HG02798 (cell line): ENCODE measurements around the gene HSD17B14.
"Not testable (repeated sequence)": the region's sequence is repeated elsewhere in the genome, so short reads cannot be mapped to it uniquely, and the experiment has no call there.

Experiments
- ATAC-seq: cut with Tn5 transposase; IDR thresholded peaks from one replicate; pipeline ENCODE4 v1.9.1; 2021; ENCODE audit warnings: mild to moderate bottlenecking; ENCODE audit not compliant: unreplicated experiment, poor library complexity

Gene HSD17B14

DNA sequence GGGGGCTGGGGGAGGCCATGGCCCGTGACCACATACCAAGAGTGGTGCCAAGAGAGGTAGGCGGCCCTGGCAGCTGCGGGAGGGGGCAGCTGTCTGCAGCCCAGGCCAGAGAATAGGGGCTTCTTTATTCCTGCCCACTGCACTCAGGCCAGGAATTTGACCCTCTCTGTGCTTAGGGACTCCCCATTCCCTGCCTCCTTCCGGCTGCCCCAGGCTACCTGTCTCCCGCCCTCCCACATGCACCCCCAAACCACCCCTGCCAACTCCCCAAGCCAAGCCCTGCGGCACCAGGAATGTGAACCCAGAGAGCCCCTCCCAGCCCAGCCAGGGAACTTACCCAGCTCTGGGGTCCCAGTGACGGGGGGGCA is 31.4 kb upstream of the HSD17B14 start:
- no peak for ATAC-seq

DNA sequence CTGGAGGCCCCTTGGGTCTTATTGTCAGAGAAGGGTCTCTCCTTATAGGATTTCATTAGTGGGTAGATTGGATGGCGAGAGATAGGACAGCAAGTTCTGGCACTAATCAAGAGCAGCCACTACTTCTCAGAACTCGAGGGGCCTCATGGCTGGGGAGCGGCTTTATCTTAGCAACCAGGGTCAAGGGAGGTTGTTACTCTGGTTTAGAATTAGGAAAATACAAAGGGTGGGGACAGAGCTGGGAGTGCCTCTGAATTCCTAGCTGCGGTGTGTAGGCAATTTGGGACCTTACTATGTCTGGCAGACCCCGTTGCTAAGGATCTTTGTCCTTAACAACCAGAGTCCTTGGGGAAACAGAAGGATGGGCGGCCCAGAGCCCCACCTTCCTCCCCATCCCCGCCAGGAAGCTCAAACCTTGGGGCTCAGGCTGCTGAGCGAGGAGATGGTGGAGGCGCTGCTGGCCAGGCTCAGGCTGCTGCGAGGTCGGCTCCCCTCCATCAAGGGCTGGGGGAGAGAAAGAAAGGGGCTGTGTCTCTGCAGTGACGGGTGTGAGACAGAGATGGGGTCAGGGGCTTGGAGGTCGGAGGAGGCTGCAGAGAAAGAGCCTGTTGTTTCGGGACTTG is 30.9 kb upstream of the HSD17B14 start:
- ATAC-seq: no peak

DNA sequence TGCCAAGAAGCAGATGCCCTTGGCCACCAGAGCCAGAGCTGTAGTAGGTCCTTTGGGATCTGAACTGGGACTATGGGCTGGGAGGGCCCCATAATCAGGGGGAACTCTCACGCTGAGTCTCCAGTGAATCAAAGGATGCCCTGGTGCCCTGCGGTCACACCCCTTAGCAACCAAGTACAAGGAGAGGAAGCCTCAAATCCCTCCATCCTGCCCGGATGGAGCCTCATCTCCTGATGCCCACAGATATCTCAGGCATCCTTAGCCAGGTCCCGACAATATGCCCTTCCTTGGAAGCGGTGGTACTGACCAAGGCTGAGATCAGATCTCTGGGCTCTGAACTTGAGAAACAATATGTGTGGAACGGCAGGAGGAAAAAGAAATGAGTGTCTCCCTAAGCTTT is 30.4 kb upstream of the HSD17B14 start:
- no peak for ATAC-seq

- no peak for ATAC-seq
Observed at GRCh38 chr19:48862827-48863226, 26.5 kb upstream of the HSD17B14 start.

GRCh38 chr19:48861313-48861712 is 25.0 kb upstream of the HSD17B14 start:
- no peak for ATAC-seq

GRCh38 chr19:48859711-48860572 is 23.7 kb upstream of the HSD17B14 start:
- no peak for ATAC-seq

DNA sequence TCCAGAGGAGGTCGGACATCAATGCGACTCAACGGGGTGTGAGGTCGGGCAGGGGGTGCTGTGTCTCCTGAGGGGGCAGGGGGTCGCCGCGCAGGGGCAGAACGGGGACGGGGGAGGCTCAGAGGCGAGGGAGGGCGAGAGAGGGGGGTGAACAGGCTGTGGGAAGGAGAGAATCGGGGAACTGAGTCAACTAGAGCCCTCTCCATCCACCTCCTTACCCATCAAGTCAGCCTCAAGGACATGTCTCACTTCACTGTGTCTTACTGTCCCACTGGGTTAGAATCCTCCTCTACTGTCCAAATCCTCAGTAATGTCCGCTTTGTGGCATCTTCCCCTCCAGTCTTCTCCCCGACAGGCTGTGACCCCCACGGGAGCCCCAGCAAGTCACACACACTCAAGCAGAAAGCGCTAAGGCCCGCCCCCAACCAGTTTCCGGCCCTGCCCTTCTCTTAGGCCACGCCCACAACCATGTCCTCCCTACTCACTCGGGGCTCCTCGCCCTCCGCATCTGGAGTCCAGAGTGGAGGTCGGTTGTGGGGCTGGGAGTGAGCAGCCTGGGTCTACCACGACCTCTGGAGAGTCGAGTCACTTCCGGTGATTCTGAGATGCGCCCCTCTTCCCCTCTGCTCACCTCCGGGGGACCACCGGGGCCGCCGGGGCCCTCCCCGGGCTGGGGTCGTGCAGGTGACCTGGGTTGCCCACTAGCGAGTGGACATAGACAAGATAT is 22.9 kb upstream of the HSD17B14 start:
- no peak for ATAC-seq

DNA sequence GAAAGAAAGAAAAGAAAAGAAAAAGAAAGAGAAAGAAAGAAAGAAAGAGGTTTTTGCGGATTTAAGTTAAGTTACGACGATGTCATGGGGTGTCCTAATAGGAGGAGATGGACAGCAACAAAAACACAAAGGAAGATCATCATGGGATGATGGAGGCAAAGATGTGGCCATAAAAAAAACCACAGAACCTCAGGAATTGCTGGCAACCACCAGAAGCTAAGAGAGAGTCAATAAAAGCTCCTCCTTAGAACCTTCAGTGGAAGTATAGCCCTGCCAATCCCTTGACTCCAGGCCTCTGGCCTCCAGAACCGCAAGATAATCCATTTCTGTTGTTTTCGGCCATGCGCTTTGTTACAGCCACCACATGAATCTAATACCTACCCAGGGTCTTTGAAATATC is 20.6 kb upstream of the HSD17B14 start:
- no peak for ATAC-seq

DNA sequence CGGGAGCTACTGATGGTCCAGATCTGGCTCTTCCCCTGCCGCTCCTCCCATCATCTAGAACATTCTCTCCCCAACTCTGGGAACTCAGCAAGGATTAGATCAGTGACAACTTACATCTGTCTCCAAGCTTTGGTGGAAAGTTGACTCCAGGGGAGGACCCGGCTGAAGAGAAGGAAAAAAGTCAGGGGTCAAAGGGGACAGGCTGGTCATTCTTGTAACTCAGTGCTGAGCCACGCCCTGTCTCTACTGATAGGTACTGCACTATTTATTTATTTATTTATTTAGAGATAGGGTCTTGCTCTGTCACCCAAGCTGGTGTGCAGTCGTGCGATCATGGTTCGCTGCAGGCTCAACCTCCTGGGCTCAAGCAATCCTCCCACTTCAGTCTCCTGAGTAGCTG is 17.8 kb upstream of the HSD17B14 start:
- ATAC-seq: no peak

DNA sequence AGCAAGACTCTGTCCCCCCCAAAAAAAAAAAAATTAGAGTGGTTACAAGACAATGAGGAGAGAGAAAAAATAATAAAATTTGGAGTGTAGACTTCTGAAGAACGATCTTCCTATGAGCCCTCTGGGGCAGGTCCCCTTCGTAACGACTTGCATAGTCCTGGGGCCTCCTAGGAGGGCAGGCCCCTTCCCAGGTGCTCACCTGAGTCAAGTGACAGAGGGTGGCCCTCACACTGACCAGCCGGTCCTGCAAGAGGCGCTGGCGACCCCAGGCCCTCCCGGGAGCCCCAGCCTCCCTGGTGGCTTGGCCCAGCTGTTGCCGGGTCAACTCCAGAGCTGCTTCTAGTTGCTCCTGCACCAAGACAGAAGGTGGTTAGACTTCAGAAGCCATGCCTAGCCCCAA is 17.2 kb upstream of the HSD17B14 start:
- ATAC-seq: no peak

DNA sequence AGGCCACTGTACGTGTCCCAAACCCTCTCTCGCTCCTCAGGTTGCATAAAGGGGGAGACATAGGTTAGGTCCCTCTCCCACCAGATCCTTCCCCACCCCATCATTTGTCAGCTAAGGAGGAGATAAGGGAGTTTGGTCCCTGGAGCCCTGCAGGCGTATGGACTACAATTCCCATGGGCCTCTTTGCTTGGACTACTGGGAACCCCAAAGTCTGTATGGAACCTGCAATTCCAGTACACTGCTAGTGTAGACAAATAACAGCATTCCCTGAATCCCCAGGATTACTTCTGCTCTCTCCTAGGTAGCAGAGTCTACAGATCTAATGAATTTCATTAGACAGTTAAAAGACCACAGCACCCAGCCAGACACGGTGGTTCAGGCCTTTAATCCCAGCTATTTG is 16.0 kb upstream of the HSD17B14 start:
- ATAC-seq: no peak

DNA sequence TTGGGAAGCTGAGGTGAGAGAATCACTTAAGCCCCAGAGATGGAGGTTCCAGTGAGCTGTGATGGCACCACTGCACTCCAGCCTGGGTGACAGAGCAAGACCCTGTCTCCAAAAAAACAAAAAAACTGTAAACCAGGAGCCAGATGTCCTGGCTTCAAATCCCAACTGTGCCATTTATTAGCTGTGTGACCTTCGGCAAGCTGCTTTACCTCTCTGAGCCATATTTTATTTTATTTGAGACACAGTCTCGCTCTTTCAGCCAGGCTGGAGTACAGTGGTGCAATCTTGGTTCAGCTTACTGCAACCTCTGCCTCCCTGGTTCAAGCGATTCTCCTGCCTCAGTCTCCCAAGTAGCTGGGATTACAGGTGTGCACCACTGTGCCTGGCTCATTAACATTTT is 10.4 kb upstream of the HSD17B14 start:
- ATAC-seq: not testable (repeated sequence)

- ATAC-seq: no peak
Observed at GRCh38 chr19:48845384-48845783, 9.1 kb upstream of the HSD17B14 start.

GRCh38 chr19:48844472-48844871 is 8.2 kb upstream of the HSD17B14 start:
- no peak for ATAC-seq

DNA sequence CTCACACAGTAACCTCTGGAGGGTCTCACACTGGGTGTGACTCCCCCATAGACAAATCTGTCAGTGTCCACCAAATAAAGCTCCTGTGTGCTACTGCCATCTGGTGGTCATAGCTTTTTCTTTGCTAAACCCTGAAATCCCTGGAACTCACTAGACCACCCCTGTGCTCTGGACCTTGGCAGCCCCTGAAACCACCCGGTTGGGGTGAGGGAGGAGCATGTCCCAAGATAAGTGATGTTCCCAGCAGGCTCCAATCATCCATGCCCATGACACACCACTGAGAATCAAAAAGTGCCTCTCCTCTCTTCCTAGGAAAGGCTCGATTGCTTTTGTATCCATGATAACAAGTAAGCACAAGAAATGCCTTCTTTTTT is 6.5 kb upstream of the HSD17B14 start:
- ATAC-seq: no peak

DNA sequence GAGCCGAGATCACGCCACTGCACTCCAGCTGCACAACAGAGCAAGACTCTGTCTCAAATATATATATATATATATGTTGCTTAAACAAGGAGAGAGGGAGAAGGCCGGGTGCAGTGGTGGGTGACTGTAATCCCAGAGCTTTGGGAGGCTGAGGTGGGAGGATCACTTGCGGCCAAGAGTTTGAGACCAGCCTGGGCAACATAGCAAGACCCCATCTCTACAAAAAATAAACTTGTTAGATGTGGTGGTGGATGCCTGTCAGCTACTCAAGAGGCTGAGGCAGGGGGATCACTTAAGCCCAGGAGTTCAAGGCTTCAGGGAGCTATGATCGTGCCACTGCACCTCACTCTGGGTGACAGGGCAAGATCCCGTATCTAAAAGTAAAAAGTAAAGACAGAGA is 5.3 kb upstream of the HSD17B14 start:
- ATAC-seq: no peak

DNA sequence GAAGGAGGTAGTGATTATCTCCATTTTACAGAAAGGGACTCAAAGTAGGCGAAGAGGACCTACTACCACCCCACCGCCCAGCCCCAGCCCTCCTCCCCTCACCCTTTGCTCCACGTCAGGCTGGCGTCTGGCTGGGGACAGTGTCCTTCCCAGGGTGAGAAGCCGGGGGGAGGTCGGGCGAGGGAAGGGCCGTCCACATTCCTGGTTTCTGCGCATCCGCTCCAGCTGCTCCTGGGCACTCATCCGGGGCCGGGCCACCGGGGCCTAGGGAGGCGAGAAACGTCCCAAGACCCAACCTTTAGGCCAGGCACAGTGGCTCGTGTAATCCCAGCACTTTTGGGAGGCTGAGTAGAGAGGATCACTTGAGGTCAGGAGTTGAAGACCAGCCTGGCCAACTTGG is 4.8 kb upstream of the HSD17B14 start:
- no peak for ATAC-seq

DNA sequence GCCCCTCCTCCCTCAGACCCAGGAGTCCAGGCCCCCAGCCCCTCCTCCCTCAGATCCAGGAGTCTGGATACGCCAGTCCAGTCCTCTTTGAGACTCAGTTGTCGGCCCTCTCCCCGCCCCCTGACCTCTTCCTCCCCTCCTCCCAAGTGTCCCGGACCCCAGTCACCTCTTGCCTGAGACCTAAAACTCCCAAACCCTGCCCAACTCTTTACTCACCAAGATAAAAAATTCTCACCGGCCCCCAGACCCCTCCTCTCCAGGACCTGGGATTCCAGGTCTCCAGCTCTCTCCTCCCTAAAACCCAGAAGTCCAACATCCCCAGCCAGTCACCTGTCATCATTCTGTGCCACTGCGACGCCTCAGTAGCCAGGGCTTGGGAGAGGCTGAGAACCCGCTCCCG is 1.4 kb upstream of the HSD17B14 start:
- no peak for ATAC-seq

DNA sequence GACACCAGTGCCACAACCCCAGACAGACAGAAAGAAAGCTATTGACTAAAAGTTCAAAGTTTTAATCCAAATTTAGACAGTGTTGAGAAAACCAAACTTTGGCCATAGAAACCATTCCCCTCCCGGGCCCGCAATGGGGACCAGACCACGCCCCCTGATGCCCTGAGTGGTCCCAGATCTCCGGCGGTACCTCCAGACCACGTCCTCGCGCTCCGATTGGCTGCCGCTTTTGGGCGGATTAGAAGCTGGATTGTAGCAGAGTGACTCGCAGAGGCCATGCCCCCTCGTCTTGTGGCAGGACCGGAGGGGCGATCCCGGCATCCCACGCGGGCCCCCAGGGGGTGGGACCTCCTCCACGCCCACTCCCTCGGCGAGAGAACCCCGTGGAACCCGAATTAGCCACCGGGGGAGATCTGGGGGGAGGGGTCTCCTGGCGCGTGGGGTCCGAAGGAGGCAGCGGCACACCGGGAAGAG is 797 bp upstream of the HSD17B14 start:
- ATAC-seq: peak; percentile 78

- ATAC-seq: peak; percentile 87
Observed at GRCh38 chr19:48835734-48836088, 580 bp downstream of the HSD17B14 start.

DNA sequence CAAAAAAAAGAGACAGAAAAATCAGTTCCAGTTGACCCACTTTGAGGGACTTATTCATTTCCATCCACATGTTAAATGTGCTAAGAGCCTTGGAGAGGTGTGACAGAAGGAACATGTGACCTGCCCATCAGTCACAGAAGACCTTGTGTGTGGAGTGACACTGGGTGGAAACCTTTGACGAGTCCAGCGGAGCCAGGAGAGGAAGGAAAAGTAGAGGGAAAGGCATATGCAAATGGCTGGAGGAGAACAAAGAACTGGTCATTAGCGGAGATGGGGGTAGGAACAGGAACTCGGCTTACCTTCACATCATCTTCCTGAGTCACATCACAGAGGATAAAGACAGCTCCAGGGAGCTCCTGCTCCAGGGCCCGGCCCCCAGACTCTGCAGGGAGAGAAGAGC is 2.3 kb downstream of the HSD17B14 start:
- ATAC-seq: no peak
